Germinal center (tissue), 1 donor: ENCODE results near the gene RYR3.

Experiments
- DNase-seq: peaks from one replicate; pipeline ENCODE4 v3.0.0; 2012; ENCODE audit warnings: mixed read lengths, low spot score

RYR3 gene

GRCh38 chr15:33451385-33451784 is 140.6 kb downstream of the RYR3 start:
- DNase-seq = no peak

GRCh38 chr15:33453761-33454160 is 143.0 kb downstream of the RYR3 start:
- no peak for DNase-seq

- DNase-seq = no peak
These were observed 143.6 kb downstream of the RYR3 start for GRCh38 chr15:33454346-33454745.

- DNase-seq = no peak
These were observed 144.2 kb downstream of the RYR3 start for GRCh38 chr15:33454996-33455395.

- no peak for DNase-seq
These were observed 147.7 kb downstream of the RYR3 start for GRCh38 chr15:33458421-33458820.

- no peak for DNase-seq
These were observed 149.5 kb downstream of the RYR3 start for GRCh38 chr15:33460166-33460805.

- DNase-seq = no peak
These were observed 150.9 kb downstream of the RYR3 start for GRCh38 chr15:33461671-33462070.

GRCh38 chr15:33467146-33467815 is 156.5 kb downstream of the RYR3 start:
- no peak for DNase-seq

- no peak for DNase-seq
These were observed 157.0 kb downstream of the RYR3 start for GRCh38 chr15:33467816-33468163.

- no peak for DNase-seq
These were observed 158.0 kb downstream of the RYR3 start for GRCh38 chr15:33468740-33469139.

- DNase-seq = no peak
These were observed 162.2 kb downstream of the RYR3 start for GRCh38 chr15:33473005-33473404.

- DNase-seq = no peak
These were observed 162.9 kb downstream of the RYR3 start for GRCh38 chr15:33473714-33474113.

- no peak for DNase-seq
These were observed 165.3 kb downstream of the RYR3 start for GRCh38 chr15:33476076-33476475.

GRCh38 chr15:33476908-33477307 is 166.1 kb downstream of the RYR3 start:
- no peak for DNase-seq

- DNase-seq = no peak
These were observed 178.6 kb downstream of the RYR3 start for GRCh38 chr15:33489335-33489734.

- DNase-seq = no peak
These were observed 179.9 kb downstream of the RYR3 start for GRCh38 chr15:33490703-33491102.

- no peak for DNase-seq
These were observed 181.8 kb downstream of the RYR3 start for GRCh38 chr15:33492434-33493052.

- no peak for DNase-seq
These were observed 183.5 kb downstream of the RYR3 start for GRCh38 chr15:33494306-33494705.

- no peak for DNase-seq
These were observed 189.8 kb downstream of the RYR3 start for GRCh38 chr15:33500432-33501195.

- DNase-seq = no peak
These were observed 192.9 kb downstream of the RYR3 start for GRCh38 chr15:33503681-33504080.

- no peak for DNase-seq
These were observed 196.1 kb downstream of the RYR3 start for GRCh38 chr15:33506781-33507296.

- no peak for DNase-seq
These were observed 197.9 kb downstream of the RYR3 start for GRCh38 chr15:33508703-33509102.

- no peak for DNase-seq
These were observed 204.4 kb downstream of the RYR3 start for GRCh38 chr15:33515121-33515520.
